ENCODE results near the gene RARB.

Gene RARB

GRCh38 chr3:25427942-25428788, at the start of gene RARB:
Gene RARB, plus strand, starts transcription at chr3:25428263. Its CDS starts 469 bp downstream, at chr3:25428732.
- DNase-seq (ENCODE audit: low spot score), result peak; percentile 72

GRCh38 chr3:25378786-25379311, 49.2 kb upstream of the RARB start:
- FAIRE-seq (no peak), DNase-seq (ENCODE audit: low spot score) (no peak)

More at GRCh38 chr3:25427942-25428788, at the start of gene RARB:
- FAIRE-seq, result no peak

- FAIRE-seq (no peak), DNase-seq (ENCODE audit: low spot score) (no peak)
These were observed 47.8 kb upstream of the RARB start for GRCh38 chr3:25380222-25380739.

GRCh38 chr3:25381083-25381482, 47.0 kb upstream of the RARB start:
- no peak for FAIRE-seq

GRCh38 chr3:25384471-25384870, 43.6 kb upstream of the RARB start:
- no peak for FAIRE-seq
- DNase-seq (ENCODE audit: low spot score), result no peak

More at GRCh38 chr3:25381083-25381482, 47.0 kb upstream of the RARB start:
- no peak for DNase-seq (ENCODE audit: low spot score)

DNA sequence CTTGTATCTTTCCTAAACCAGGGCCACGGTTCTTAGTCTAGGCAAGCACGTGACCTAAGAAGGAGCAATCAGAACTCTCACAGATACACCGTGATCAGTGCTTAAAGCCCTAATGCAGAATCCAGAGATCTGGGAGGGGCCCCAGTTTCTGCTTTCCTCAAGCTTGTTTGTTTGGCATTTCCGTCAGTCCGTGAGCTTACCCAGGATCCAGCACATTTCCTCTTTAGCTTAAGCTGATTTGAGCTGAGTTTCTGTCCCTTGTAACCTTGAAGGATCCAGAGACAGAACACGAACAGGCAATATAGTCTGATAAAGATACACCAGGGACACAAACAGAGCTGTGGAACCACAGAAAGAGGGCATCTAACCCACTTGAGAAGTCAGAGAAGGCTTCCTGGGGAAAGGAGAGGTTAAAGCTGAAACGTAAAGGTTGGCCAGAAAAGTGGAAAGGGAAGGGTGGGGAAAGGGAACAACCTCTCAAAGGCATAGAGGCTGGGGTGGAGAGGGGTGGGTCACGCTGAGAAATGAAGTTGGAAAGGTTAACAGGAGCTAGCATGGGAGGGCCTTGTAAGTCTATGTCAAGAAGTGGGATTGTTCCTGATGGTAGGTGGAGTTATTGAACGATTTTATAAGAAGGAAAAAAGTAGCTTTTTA, 42.1 kb upstream of the RARB start:
- no peak for FAIRE-seq

GRCh38 chr3:25386686-25387255, 41.3 kb upstream of the RARB start:
- DNase-seq (ENCODE audit: low spot score) (no peak), FAIRE-seq (no peak)

More for the DNA sequence above, 42.1 kb upstream of the RARB start:
- DNase-seq (ENCODE audit: low spot score), result no peak

- FAIRE-seq (no peak), DNase-seq (ENCODE audit: low spot score) (no peak)
These were observed 37.5 kb upstream of the RARB start for GRCh38 chr3:25390605-25391004.

GRCh38 chr3:25396251-25396650, 31.8 kb upstream of the RARB start:
- no peak for FAIRE-seq
- no peak for DNase-seq (ENCODE audit: low spot score)

DNA sequence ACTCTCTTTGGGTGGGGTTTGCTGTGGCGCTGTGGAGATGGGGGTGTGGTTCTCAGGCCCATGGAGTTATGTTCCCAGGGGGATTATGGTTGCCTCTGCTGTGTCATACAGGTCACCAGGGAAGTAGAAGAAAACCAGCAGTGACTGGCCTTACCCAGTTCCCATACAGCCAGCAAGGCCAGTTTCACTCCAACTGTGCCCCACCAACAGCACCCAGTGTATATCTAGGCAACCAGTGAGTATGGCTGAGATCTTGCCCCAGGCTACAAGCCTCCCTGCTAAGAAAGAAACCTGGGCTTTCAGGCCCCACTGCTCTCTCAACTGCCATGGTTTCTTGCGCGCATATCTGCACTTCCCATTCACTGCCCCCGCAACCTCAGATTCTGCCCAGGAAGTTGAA, 31.4 kb upstream of the RARB start:
- peak; percentile 32 for FAIRE-seq

DNA sequence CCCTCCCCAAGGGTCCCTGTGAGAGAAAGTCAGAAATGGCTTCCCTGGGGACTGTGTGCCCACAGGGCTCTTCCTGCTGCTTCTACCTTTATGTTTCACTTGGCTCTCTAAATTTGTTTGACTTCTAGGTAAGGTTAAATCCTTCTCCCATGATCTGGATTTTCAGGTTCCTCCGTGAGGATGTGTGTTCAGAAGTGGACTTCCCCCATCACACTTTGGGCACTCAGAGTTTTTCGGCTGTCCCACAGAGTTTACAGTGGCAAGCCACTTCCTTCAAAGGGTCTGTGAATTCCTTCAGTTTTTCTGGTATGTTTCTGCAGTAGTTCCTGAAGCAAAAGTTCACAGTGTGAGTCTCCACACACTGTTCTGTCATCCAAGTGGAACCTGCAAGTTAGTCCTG, 30.9 kb upstream of the RARB start:
- DNase-seq (ENCODE audit: low spot score), result no peak
- FAIRE-seq, result no peak

More for the DNA sequence above, 31.4 kb upstream of the RARB start:
- no peak for DNase-seq (ENCODE audit: low spot score)

- DNase-seq (ENCODE audit: low spot score) (no peak), FAIRE-seq (no peak)
These were observed 27.5 kb upstream of the RARB start for GRCh38 chr3:25400587-25400986.

- no peak for FAIRE-seq
- no peak for DNase-seq (ENCODE audit: low spot score)
These were observed 24.1 kb upstream of the RARB start for GRCh38 chr3:25403968-25404367.

DNA sequence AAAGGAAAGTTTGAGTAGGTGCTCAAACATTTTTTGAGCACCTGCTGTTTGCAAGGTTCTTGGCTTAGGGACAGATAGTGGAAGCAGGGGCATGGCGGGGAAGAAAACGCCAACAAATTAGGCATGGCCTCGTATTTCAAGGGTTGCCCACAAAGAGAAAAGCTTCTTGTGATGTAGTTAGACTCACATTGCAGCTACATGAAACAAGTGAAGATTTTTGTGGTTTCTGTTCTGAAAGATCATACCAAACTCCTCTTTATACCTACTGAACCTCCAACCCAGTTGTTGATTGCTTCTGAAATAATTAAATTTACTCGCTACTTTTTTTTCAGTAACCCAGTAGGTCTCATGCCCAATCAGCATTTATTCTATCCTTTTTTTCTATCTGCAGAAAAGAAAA, 23.5 kb upstream of the RARB start:
- FAIRE-seq (no peak), DNase-seq (ENCODE audit: low spot score) (no peak)

- no peak for FAIRE-seq
These were observed 22.7 kb upstream of the RARB start for GRCh38 chr3:25405335-25405734.

DNA sequence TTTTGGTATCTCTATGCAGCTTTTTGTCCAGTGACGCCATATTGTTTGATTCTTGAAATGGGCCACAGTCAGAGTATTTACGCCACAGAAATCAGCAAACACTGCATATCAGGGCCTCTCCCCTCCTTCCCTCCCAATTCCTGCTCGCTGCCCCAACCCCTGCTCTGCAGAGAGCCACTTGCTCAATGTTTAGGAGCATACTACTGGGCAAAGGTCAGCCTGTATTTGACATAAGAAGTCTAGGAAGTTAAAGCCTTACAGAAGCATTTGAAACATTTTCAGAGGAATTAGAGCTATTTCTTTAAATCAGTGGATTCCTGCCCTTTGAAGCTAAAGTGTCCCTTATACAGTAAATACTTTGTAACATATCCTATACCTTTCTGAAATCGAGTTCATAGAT, 17.4 kb upstream of the RARB start:
- no peak for FAIRE-seq
- DNase-seq (ENCODE audit: low spot score), result no peak

More at GRCh38 chr3:25405335-25405734, 22.7 kb upstream of the RARB start:
- no peak for DNase-seq (ENCODE audit: low spot score)

GRCh38 chr3:25412269-25412668, 15.8 kb upstream of the RARB start:
- no peak for DNase-seq (ENCODE audit: low spot score)
- no peak for FAIRE-seq

DNA sequence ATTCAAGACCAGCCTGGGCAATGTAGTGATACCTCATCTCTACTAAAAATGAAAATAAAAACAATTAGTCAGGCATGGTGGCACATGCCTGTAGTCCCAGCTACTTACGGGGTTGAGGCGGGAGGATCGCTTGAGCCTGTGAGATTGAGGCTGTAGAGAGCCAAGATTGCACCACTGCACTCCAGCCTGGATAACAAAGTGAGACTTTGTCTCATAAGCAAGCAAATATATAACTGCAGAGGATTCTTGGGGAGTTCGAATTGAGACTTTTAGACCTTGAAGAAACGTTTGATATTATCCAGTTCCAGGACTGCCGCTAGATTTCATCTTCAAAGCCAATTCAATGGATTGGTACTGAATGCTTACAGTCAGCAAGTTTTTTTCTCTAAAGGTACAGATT, 11.9 kb upstream of the RARB start:
- no peak for FAIRE-seq

DNA sequence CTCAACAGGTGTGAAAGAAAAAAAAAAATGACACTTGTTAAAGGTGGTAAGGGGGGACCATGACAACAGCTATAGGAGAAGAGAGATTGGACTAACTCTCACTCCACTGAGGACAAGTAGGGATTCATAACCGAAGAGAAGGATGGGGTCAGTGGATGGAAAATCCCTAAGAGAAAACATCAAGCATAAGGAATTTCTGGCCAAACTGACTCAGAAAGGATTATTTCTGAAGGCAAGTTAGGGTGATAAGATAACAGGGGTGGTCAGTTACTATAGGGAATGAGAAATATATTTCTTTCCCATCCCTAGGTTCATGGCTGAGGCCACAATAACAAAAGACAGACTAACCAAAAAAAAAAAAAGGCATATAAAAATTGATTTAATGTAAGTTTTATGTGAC, 9.5 kb upstream of the RARB start:
- DNase-seq (ENCODE audit: low spot score) (no peak), FAIRE-seq (no peak)

More for the DNA sequence above, 11.9 kb upstream of the RARB start:
- DNase-seq (ENCODE audit: low spot score), result no peak

GRCh38 chr3:25419251-25419650, 8.8 kb upstream of the RARB start:
- no peak for DNase-seq (ENCODE audit: low spot score)
- FAIRE-seq, result no peak

DNA sequence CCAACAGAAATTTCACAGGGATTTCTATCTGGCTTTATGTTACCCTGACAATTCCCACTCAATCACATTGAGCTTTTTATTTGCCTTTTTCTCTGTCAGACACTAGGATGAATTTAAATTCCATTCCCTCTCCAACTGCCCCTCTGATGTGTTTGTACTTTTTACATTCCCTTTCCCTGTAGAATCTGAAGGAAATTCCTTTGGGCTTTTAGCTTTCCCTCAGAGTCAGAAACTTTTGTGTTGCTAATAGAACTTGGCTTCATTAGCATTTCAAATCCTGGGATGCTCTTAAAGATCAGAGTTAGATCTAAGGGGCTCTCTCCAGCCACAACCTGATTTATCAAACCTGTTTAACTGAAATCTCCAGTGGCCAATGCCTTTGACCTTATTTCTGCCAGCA, 7.9 kb upstream of the RARB start:
- FAIRE-seq (no peak), DNase-seq (ENCODE audit: low spot score) (no peak)

- FAIRE-seq, result no peak
- no peak for DNase-seq (ENCODE audit: low spot score)
These were observed 7.2 kb upstream of the RARB start for GRCh38 chr3:25420885-25421284.

All from urothelium cell line (cell line).